ENCODE data around the gene PPRC1.

Gene PPRC1

DNA sequence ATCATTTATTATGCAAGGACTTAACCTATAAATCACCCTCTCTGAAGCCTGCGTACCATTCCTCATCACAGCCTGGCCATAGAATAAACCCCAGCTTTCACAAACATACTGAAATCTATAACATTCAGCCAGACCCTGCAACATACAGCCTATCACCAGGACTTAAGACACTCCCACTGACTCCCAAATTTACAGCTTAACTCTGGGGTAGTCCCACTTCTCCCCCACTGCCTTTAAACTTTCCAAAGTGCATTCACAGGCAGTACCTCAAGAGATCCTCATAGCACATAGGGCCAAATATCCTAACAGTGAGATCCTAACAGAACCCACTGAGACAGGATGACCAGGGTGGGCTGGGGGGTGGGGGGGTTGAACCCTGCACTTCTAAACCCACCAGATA lies 16.2 kb upstream of the PPRC1 start:
- DNase-seq, result no peak

- peak; percentile 26 to 92 (median 82) for DNase-seq
These were observed 15.3 kb upstream of the PPRC1 start for GRCh38 chr10:102117391-102118159.

DNA sequence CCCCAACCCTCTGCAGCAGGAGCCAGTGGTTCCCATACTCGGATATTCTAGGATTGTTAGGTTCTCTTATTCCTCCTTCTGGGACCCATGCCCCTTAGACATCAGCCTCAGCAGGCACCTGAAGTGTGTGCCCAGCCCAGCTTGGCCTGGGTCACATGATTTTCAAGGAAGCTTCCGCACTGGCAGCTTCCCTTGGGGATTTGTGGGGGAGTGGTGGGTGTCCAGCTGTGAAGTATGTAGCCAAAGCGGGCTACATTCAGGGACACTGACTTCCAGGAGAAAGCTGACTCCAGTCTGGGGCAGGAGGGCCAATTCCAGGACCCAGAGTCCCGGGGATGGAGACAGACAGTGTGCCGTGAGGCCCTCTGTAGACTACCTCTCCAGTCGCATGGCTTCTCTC lies 14.0 kb upstream of the PPRC1 start:
- peak in 37 of 58 donors; percentile 7 to 55 (median 25) for DNase-seq

GRCh38 chr10:102119417-102120141 lies 13.3 kb upstream of the PPRC1 start:
- DNase-seq, result peak in 43 of 58 donors; percentile 15 to 65 (median 37)

DNA sequence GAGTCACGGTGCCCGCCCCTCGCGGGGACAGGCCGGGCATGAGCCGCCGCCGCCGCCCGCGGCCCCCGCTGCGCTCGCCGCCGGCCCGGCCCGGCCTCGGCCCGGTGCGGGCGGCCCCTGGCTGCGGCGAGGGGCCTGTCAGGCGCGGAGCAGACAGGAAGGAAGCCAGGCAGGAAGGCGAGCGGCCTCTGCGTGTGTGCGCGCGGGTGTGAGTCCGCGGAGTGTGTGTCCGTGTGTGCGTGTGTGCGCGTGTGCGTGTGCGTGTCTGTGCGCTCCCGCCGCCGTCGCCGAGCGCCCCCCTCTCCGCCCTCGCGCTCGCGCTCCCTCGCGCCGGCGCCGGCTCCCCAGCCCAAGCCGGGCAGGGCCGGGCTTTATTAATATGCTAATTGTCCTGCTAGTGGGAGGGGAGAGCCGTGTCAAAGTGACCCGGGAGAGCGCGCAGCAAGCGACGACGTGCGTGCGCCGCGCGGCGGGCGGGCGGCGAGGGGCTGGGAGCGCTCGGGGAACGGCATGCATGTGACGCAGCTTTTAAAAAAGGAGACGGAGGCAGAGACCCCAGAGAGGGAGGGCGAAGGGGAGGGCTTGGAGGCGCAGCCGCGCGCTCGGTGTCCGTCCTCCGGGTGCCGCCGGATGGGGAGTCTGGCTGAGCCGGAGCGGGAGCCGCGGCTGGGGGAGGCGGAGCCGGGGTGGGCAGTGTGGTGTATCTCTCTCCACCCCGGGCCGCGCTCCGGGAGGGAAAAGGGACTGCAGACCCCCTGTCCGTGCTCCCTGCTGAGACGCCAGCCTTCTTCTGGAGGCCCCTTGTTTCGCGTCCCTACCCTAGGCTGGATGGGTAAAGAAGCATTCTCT lies 12.5 kb upstream of the PPRC1 start, which contains the start of gene LDB1:
TSS of gene LDB1 (minus strand) at position 227 of the 849 bp plus-strand sequence. CDS start 258 bp downstream, outside the sequence.
- peak; percentile 37 to 93 (median 81) for DNase-seq

- peak in 54 of 58 donors; percentile 16 to 86 (median 52) for DNase-seq
These were observed 11.7 kb upstream of the PPRC1 start for GRCh38 chr10:102120991-102121738.

- DNase-seq, result peak in 5 of 58 donors; percentile 5 to 25 (median 10)
These were observed 11.0 kb upstream of the PPRC1 start for GRCh38 chr10:102121739-102122372.

DNA sequence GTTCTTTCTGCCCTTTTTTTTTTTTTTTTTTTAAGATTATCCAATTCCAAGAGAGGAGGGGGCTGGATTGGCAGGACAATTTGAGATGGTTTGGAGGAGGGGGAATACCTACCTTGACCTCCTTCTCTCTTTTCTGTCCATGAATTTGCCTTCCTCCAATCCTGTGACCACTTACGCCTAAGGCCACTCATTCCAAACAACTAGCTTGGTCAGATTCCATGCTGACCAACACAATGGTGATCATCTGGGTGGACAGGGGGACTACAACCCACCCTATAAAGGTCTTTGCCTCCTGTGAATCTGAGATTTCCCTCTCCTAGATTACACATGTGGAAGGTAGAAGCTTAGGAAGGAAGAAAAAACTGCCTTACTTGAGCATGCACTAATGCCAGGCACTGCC lies 10.4 kb upstream of the PPRC1 start:
- no peak for DNase-seq

DNA sequence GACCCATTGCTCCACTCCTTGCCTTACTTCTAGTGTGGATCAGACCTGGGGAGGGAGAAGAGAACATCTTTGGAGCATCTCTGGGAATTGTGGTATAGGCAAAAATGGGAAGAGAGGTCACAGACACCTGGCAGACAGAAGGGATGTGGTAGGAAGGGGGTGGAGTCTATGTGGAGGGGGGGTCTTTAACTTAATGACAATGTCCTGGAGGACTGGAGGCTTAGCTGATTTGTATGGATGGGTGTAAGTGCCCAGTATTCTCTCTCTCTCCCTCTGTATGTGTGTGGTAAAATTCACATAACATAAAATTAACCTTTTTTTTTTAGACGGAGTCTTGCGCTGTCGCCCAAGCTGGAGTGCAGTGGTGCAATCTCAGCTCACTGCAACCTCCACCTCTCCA lies 9.6 kb upstream of the PPRC1 start:
- DNase-seq, result no peak

DNA sequence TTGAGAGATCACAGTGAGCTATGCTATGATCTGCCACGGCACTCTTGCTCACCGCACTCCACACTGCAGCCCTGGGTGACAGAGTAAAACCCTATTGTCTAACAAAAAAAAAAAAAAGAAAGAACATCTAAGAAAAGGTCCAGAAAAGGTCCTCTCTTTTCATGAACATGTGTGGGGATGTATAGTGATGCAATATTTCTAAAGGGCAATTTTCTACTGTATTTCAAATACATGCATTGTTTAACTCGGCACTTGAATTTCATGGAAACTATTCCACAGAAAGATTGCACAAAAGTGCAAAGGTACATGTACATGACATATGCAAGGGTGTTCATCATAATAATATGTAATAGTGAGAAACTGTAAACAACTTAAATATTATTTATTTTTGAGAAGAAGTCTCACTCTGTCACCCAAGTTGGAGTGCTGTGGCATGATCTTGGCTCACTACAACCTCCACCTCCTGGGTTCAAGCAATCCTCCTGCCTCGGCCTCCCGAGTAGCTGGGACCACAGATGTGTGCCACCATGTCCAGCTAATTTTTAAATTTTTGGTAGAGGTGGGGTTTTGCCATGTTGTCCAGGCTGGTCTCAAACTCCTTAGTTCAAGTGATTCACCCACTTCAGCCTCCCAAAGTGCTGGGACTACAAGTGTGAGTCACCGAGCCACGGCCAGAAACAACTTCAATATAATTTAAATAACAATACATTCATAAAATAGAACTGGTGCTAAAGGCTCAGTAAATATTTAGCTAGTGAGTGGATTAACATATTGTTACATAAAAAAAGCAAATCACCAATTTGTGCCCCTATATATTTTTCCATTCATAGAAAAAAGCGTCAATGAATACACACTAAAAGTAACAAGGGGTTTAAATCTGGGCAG lies 1.3 kb upstream of the PPRC1 start:
- DNase-seq, result no peak

GRCh38 chr10:102132193-102132562 lies 662 bp upstream of the PPRC1 start:
- no peak for DNase-seq

- DNase-seq, result peak in 55 of 58 donors; percentile 34 to 86 (median 74)
These were observed 744 bp downstream of the PPRC1 start for GRCh38 chr10:102133373-102134195.

DNA sequence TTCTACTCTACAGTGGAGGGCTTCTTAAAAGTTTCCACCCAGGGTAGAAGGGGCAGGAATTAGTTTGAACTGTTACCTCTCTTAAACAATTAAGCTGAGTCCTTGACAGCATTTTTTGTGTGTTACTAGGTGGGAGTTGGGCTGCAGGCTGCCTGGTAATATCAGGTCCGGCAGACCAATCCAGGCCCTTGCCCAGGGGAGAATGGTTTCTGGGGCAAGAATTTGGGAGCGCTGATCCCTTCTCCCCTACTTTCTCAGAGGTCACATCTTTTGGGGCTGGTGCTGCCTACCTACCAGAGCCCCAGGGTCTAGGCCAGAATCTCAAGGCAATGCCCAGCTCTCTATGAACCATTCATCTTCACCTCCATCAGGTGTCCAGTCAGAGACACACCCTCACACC lies 1.6 kb downstream of the PPRC1 start:
- DNase-seq, result no peak

DNA sequence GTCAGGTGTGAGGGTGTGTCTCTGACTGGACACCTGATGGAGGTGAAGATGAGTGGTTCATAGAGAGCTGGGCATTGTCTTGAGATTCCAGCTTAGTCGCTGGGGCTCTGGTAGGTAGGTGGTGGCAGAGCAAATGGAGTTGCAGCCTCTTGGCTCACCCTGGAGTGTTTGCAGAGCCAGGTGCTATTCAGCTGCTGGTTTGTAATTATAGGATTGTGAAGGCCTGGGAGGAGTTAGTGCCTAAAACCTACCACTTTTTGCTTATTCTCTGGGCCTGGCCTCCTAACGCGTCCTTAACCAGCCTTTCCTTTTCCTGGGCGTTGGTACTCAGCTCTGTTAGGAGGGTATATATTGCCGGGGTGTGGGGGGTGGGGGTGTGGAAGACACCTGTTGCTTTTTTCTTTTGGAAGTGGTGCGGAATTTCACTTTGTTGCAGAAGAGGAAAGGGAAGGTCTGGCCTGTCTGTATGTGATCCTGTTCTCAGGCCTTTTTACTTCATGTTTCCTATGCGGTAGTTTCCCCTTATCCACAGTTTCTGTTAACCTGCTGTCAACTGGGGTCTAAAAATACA lies 3.2 kb downstream of the PPRC1 start:
- no peak for DNase-seq

DNA sequence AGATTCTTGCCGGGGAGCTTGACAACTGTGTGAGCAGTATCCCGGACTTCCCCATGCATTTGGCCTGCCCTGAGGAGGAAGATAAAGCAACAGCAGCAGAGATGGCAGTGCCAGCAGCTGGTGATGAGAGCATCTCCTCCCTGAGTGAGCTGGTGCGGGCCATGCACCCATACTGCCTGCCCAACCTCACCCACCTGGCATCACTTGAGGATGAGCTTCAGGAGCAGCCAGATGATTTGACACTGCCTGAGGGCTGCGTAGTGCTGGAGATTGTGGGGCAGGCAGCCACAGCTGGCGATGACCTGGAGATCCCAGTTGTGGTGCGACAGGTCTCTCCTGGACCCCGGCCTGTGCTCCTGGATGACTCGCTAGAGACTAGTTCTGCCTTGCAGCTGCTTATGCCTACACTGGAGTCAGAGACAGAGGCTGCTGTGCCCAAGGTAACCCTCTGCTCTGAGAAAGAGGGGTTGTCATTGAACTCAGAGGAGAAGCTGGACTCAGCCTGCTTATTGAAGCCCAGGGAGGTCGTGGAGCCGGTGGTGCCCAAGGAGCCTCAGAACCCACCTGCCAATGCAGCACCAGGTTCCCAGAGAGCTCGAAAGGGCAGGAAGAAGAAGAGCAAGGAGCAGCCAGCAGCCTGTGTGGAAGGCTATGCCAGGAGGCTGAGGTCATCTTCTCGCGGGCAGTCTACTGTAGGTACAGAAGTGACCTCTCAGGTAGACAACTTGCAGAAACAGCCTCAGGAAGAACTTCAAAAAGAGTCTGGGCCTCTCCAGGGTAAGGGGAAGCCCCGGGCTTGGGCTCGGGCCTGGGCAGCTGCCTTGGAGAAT lies 6.7 kb downstream of the PPRC1 start:
- DNase-seq, result no peak

GRCh38 chr10:102140218-102140617 lies 7.4 kb downstream of the PPRC1 start:
- DNase-seq, result no peak

DNA sequence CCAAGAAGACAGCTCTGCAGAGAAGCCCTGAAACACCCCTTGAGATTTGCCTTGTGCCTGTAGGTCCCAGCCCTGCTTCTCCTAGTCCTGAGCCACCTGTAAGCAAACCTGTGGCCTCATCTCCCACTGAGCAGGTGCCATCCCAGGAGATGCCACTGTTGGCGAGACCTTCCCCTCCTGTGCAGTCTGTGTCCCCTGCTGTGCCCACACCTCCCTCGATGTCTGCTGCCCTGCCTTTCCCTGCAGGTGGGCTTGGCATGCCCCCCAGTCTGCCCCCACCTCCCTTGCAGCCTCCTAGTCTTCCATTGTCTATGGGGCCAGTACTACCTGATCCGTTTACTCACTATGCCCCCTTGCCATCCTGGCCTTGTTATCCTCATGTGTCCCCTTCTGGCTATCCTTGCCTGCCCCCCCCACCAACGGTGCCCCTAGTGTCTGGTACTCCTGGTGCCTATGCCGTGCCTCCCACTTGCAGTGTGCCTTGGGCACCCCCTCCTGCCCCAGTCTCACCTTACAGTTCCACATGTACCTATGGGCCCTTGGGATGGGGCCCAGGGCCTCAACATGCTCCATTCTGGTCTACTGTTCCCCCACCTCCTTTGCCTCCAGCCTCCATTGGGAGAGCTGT lies 8.2 kb downstream of the PPRC1 start:
- no peak for DNase-seq
